GM21737 (cell line): ENCODE measurements around the gene SLC6A11.

Source experiments
- ATAC-seq: cut with Tn5 transposase; IDR thresholded peaks from one replicate; pipeline ENCODE4 v1.9.1; 2021; ENCODE audit warnings: mild to moderate bottlenecking, moderate library complexity; ENCODE audit not compliant: unreplicated experiment

SLC6A11 gene

DNA sequence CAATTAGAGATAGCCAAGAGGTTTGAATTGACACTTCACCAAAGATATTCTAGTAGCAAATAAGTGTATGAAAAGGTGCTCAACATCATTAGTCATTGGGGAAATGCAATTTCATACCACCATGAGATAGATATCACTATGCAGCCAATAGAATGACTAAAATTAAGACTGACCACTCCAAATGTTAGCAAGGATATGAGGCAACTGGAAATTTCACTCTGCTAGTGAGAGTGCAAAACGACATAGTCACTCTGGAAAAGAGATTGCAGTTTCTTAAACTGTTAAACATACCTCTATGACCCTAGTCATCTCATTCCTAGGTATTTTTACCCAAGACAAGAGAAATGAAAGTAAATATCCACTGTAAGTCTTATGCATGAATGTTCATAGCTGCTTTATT, 27.6 kb upstream of the SLC6A11 start:
- no peak for ATAC-seq

DNA sequence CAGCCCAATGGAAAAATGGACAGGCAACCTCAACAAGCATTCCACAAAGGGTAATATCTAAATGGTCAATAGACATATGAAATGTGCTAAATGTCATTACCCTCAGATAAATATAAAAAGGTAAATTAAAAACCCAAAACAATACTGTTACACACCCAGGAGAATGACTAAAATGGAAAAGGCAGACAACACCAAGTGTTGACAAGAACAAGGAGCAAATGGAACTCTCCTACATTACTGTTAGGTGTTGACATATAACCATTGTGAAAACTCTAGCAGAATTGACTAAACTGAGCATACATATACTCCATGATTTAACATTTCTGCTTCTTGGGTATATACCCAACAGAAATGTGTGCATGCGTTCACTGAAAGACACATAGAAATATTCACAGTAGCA, 25.3 kb upstream of the SLC6A11 start:
- no peak for ATAC-seq

DNA sequence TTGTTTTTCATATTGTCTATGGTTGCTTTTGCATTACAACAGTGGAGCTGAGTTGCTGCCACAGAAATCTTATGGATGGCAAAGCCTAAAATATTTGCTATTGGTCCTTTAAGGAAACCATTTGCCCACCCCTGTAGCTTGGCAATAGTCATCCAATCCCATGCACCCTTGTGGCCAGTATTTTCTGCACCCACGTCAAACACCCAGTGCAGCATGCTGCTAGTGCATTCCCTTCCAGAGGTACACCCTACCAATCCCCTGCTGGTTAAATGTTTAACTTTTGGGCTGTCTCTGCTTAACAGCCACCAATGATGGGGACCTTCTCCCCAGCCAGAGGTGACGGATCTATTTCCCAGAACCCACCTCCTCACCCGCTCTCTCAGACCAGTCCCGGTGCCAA, 23.8 kb upstream of the SLC6A11 start:
- ATAC-seq, result no peak

DNA sequence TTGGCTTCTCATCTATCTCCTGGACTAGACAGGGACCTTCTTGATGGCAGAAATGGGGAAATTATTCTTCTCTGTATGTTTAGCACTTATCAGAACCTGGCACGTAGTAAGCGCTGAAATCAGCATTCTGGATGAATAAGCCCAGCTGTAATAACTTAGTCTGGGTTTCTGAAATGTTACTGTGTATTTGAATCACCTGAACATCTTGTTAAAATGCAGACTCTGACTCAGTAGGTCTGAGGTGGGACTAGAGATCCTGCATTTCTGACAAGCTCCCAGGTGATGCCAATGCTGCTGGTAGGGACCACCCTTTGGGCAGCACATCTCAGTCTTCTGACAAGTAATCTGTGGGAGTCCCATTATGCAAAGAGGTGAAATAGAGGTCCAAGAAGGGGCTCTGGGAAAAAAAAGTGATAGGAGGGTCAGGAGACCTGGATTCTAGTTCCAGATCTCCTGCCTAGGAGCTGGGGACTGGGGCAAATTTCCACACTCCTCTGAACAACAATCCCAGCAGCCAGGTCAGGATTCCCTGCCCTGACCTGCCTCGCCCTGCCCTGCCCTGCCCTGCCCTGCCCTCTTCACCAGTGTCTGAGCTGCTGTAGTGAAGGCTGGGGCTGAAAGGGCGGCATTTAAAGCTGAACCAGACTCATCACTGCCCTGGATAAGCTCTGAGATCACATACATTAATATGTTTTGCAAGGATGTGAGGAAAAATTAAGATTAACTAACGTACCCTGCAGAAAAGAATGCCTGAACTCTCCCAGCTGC, 17.2 kb upstream of the SLC6A11 start:
- ATAC-seq, result no peak

DNA sequence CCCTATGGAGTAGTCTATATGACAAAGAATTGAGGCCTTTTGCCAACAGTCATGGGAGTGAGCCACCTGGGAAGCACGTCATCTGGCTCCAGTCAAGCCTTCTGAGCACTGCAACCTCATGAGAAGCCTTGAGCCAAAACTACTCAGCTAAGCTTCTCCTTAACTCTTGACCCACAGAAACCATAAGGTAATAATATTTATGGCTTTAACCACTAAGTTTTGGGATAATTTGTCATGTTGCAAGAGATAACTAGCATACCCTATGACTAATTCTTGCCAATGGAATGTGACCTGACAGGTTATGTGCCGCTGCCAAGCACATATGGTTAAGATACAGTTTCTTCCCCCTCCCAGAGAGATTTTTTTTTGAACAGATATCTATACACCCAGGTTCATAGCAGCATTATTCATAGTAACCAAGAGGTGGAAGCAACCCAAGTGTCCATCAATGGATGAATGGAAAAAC, 11.8 kb upstream of the SLC6A11 start:
- no peak for ATAC-seq

DNA sequence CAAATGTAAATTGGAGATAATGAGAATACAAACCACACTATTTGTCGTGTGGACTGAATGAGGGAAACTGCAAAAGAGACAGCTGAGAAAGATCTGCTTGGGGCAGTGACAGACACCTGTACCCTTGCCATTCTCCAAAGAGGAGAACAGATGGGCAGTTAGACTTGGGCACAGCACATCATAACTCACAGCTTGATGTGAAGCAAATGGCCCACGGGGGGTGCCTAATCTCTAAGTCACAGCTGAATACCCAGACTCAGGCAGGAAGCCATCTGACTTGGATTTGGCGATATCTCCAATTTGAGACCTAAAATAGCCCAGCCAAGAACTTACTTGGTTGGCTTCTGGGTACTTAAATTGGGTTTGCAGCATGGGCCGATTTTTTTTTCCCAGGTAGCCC, 10.0 kb upstream of the SLC6A11 start:
- no peak for ATAC-seq

DNA sequence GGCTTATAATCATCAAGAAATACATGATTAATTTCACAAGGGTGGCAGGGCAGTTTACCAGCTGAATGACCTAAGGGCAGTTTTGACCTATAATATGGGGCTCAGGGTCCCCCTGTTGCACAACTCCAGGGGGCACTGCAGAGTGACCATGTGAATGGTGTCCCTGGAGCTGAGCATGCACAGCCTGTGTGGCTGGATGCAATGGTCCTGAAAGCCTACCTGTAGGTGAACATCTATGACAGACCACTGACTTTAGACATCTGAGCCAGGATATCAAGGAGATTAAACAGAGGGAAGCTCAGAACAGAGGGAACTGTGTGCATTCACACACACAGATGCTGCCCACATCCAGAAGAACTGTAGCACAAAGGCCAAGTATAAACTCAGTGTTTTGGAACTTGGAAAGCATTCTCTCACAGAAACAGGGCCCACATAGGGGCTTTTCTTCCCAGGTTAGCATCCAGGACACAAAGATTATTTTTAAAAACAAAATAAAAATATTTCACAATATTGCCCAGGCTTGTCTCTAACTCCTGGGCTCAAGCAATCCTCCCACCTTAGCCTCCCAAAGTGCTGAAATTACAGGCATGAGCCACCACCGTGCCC, 7.8 kb upstream of the SLC6A11 start:
- ATAC-seq, result no peak

DNA sequence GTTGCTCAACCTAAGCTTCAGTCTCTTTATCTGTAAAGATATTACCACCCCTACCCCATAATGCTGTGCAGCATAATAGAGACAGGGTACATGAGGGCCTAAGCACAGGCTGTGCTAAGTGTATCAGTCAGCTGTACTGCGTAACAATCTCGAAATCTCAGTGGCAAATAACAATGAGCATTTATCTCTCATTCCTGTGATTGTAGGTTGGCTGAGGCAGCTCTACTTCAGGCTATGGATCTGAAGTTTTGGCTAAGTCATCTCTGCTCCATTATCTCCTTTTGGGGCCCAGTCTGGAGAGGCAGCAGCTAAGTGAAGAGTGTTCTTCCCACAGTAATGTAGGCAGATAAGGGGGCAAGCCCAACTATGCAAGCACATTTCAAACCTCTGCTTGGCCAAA, 7.1 kb upstream of the SLC6A11 start:
- ATAC-seq, result no peak

DNA sequence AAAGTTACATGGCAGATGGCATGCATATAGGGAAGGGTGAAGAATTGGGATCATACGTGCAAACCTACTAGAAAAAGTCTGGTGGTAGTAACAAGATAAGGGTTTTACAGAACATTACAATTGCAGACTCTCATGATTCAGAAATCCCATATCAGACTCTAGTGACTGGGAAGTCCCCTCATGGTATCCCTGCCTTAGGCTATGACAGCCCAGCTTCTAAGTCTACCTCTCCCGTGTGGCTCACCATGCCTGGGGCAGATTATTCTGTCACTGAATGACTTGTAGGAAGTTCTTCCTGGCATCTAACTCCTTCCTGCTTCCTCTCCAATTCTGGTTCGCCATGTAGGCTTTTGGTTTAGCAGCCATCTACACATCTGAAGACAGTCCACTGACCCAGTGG, 5.7 kb upstream of the SLC6A11 start:
- no peak for ATAC-seq

DNA sequence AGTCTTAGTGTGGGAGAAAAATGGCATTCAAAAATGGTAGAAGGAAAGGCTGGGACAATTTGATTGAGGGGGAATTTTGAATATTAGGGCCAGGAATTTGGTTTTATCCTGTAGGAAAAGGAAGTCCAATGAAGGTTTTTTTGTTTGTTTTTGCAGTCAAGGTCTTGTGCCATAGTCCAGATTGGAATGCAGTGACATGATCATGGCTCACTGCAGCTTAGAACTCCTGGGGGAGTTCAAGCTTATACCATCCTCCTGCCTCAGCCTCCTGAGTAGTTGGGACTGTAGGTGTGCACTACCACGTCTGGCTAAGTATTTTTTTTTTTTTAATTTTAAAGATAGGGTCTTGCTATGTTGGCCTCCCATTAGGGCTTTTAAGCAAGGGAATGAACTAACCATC, 2.6 kb upstream of the SLC6A11 start:
- ATAC-seq, result no peak

DNA sequence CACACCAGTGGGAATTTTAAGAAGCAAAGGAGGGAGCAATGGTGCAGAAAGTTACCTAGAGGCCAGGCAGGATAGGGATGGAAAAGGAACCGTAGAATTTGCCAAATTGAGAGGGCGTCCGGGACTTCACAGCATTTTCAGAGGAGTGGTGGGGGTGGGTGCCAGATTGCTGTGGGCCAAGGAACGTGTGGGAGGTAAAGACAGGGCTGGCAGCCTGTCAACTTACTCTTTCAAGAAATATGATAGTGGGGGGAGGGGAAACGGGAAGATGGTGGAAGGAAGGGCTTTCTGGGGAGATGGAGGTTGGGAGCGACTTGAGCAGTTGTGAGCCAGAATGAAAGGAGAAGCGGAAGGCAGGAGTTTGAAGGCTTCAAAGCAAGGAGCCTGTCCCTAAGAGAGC, 1.4 kb upstream of the SLC6A11 start:
- no peak for ATAC-seq

DNA sequence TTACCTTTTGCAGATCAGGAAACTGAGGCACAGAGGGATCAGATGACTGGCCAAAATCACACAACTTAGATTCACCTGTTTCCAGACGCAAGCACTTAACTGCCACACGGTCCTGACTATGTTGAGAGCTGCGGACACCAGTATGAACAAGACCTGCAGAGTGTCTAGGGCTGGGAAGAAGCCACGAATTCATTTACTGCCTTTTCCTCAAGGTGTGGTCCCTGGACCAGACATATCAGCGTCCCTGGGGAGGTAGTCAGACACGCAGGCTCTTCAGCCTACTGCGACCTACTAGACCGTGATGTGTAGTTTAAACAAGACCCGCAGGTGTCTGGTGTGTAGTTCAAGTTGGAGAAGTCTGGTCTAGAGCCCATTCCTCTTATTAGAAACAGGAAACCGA, 541 bp upstream of the SLC6A11 start:
- no peak for ATAC-seq

DNA sequence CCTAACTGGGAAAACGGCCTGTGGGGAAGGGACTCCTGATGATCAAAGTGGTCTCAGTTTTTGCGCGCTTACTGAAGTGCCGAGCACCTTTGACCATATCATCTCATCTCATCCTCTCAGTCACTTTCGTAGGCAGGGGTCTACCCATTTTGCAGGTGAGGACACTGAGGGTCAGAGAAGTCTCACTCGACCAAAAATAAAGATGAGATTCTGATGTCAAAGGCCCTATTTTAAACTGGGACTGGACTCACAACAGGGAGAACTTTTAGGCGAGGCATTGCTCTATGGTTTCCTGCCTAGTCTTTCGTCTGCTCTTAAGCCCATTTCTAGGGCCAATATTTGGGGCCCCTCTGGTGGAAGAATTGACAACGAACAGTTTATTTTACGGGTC, 830 bp downstream of the SLC6A11 start:
- ATAC-seq, result no peak

DNA sequence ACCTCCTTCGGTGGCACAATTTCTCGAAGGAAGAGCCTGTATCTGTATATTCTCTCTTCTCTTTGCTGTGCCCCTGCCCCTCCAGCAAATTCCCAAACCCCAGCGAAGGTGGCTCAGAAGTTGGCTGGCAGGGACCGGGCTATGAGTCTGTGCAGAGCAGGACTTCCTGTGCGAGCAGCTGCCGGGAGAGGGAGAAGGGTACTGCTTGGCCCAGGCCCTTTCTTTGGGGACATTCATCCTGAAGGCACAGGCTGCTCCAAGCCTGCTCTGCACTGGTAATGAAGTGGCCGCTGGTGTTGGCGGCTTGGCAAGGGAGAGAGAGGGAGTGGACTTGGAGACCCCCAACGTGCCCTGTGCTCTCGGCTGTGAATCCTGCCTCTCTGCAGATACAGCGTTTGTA, 1.5 kb downstream of the SLC6A11 start:
- no peak for ATAC-seq

DNA sequence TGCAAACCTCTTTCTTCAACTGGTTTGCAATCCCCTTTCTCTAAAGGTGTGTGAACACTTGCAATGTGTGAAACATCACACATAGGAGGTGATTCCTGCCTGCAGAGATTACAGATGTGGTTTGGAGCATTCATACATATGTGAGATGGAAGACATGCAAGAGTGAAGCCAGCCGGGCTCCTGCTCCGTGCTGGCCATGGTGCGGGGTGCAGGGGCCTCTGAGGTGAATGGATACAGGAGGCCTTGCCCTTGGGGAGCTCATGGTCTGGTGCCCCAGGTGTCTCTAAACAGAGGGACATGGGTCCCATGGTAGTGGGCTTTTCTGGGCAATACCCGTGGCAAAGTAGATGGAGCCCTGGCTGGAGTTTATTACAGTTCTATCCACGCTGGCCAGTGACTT, 6.0 kb downstream of the SLC6A11 start:
- no peak for ATAC-seq

DNA sequence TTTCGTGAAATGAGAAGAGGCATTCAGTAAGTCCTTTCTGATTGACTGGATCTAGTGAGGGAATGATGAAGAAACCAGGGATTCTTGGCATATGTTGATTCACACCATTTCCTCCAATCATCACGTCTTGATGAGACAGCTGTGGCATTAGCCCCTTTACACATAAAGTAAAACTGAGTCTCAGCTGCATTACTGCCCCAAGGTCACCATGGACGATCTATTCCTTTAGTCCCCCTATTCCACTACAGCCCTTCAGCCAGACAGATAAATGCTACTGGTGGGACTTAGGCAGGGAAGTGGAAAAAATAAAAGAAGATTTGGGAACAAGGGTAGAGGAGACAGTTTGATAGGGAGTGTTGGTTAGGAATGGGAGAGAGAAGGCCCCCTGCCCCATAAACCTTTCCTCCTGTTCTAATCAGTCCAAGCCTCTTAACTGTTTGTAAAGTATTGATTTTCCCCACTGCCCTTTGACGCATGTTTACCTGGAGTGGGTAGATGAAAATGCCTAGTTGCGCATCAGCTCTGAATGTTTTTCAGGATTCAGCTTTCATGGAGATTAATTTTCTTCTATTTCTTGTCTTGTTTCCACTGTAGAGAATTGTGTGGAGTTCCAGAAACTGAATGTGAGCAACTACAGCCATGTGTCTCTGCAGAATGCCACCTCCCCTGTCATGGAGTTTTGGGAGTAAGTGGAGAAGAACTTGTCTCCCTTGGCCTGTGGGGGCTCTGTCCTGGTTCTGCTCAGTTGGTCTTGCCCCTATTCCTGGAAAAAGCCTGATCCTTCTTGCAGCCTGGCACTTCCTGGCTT, 6.9 kb downstream of the SLC6A11 start:
- no peak for ATAC-seq

DNA sequence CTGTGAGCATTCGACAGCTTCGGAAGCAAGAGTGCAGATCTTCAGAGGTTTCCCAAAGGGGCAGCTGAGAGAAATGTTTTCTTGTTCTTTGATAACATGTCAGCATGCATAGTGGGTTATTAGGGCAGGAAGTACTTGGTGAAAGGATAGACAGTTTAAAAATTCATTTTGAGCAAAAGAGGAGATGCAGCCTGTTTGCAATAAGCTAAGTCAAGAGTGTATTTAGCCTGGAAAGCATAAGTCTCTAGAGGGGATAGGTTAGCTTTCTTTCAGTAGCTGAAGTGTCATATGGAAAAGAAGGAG, 7.4 kb downstream of the SLC6A11 start:
- ATAC-seq, result no peak

DNA sequence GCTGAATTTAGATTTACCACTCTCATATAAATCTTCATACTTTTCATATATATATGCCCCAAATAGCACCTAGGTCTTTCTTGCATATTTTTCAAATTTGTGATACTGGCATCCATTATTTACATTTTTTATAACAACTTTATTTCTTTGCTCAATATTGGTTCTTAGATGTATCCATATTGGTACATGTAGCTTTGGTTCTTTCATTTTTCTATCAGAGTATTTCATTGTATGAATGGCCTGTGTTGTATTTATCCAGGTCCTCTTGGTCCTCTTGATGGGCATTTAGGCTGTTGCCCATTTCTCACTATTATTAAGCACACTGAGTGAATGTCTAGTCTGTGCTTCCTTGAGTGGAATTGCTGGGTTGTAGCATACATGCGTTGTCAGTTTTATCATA, 8.4 kb downstream of the SLC6A11 start:
- ATAC-seq, result no peak

DNA sequence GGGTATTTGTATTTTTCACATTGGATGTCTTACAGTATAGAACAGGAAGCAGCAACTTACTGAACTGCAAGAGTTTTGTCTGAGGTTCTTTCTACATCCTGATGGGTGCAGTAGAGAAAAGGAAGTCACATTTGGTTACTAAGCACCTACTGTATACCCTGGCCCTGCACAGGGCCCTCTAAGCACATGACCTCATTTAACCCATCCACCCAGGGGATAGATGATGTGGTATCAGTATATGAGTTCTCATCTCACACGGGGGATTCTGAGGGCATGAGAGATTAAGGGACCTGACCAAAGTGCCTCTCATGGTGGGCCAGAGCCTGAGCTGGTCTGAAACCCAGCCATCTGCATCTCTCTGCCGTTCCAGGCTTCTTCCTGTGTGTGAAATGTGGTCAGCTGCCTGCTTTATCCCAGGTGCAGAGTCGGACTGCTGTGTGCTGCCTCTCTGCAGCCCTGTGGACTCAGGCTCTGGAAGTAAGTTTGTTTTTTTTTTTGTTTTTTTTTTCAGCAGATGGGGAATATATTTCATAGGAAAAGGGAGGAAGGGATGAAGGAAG, 17.9 kb downstream of the SLC6A11 start:
- ATAC-seq, result no peak

DNA sequence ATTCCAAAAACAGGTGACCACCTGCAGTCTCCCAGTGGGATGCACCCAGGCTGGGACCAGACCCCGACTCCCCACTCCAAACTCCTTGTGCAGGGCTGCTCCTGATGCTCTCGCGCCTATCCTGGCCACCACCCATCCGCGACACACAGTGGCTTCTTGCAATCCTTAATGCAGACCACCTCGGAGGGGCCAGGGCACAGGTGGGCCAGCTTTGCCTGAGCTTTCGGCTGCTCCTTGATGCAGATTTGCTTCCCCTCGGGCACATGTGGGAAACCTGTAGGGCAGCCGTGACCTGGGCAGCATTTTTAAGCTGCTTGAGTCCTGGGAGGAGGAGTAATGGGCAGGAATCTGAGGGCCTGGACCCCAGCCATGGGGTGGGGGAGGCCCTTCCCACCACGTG, 18.9 kb downstream of the SLC6A11 start:
- ATAC-seq, result no peak

DNA sequence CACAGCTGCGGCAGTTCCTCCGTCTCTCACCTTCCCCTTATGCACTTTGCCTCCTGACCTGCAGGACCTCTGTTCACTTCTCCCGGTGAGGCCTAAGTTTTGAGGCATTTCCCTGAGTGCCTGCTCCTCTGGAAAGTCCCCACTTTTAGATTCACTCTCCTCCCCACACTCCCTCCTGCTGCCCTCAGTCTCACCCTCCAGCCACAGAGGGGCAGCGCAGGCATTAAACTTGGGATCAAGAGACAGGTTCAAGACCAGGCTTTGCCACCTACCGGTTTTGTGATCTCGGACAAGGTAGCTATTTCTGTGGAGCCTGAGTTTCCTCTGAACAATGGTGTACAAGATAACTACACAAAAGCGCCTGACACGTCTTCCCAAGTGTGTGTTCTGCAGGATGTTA, 19.4 kb downstream of the SLC6A11 start:
- ATAC-seq, result no peak

DNA sequence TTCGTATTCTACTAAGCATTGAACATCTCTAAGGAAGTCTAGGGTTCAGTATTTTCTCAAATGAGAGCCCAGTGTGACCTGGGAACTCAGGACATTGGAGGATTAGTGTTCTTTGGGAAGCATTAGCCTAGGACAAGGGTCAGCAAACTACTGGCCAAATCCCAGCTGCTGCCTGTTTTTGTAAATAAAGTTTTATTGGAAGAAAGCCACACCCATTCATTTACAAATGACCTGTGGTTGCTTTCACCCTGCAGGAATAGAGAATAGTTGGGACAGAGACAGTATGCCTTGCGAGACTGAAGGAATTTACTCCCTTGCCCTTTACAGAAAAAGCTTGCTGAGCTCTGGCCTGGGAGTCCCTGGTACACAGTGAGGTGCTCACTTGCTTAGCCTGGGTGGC, 20.6 kb downstream of the SLC6A11 start:
- ATAC-seq, result no peak
